Bladder microvascular endothelial cell (primary cell): ENCODE results near the gene DENND5A. TPM values are rescaled to one million over a fixed set of nuclear protein-coding genes. Genes with fewer than 3 reads are reported as not detected.

Experiments
- total RNA-seq: library from RNA; depleted of rRNA; stranded (reverse); fragments of >200 nt; gene quantifications from 2 replicates; pipeline ENCODE4 v1.2.3, GENCODE V29; 2014

The DENND5A gene
- 138 and 290 TPM in 2 replicates for total RNA-seq

DNA sequence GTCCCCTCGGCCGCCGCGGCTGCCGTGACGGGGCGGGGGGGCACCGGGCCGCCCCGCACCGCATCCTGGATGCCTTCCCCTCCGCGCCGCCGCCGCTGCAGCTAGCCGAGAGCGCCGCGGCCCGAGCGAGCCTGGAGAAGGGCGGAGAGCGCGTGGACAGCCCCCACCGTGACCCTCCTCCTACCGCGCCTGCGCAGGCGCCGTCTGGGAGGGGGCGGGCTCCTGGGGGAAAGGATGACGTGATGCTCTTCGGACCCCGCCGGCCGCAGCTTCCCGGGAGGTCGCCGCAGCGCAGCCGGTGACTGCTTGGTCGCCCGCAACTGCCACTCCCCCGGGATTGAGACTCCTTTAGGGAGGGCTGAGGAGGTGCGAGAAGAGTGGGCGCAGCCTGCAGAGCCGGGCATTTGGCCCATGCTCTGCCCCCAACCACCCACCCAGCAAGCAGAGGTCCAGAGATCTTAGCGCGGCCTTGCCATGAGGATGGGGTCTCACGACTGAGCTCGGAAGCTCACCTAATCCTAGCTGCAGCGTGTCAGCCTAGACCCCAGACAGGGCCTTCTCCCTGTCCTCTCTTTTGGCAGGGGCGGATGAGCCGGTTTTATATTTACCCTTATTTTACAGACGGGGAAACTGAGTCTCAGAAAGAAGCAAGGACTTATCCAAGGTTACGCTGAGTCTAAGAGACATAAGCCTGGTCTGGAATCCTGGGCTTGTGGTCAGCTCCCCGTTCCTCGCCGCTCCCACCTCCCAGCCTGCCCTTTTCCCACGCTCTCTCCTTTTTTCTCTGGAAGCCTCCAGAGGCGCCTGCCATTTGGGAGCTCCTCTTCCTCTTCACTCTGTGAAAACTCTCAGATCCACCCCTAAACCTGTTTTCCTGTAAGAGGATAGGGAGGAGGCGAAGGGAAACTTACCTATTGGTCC lies at the start of gene DENND5A:
DENND5A (minus strand) TSS at position 140 of the 921 bp plus-strand sequence. CDS start 281 bp downstream, outside the sequence.

DNA sequence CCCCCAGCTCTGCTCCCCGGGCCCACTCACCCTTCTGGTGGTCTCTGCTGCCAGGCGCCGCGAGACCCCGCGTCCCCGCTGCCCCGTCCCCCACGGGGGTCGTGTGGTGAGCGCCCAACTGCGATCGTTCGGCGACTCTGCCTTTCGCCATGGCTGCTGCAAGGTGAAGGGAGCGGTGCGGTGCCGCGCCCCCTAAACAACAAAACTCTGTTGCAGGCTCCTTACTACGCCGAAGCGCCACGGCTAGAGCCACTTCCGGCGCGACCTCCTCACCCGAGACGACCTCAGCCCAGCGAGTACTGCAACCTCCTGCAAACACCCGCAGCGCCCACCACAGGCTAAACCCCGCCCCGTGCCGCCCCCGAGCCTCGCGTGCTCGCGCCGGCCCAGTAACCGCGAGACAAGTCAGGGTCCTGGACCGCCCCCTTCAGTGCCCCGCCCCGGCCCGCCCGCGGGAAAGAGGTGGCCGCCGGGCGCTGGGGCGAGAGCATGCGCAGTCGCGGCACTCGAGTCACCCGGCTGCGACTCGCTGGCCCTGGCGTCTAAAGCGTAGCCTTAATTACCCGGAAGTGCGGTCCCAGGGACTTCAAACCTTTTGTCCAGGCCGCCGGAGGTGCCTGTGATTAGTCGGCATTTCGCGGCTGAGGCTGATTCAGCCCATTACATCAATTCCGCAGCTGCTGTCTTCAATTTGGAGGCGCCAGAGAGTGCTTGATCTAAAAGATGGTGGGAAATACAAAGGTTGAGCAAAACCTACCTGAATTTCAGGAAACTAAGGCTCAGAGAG lies 49.3 kb upstream of the DENND5A start, which contains the start of gene TMEM41B:
TMEM41B (minus strand) TSS at position 303 of the 787 bp plus-strand sequence; CDS start at position 151, 152 bp downstream.

DNA sequence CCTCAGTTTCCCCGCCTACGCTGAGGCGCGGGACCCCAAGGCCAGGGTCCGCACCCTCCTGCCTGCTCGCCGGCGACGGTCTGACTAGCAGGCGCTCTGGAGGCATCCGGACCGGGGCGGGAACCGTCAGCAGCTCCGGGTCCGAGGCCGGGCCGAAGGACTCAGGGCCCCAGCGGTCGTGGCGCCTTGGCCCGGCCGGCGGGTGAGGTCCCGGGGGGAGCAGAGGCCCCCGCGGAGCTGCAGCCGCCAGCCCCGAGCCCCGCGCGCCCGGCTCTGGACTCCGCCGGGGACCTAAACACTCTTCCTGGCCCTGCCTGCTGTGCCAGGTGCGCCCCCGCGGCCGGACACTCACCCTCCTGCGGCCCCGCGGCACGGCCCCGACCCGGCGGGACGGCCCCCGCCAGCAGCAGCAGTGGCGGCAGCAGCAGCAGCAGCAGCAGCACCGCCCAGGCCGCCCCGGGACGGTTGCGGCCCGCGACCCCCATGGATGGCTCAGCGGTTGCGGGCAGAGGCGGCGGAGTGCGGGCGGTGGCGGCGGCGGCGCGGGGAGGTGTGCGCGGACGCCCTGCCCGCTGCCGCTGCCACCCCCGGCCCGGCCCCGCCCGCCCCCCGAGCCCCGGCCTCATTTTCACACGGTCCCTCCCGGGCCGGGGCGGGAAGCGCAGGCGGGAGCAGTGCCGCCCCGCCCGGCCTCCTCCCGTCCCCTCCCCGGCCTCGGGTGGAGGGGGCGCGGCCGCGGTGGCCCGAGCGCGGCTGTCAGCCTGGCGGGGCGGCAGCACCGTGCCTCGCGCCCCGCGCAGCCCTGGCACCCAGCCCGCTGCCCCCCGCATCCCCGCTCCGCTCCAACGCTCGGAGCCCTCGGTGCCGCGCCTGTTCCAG lies 173.9 kb downstream of the DENND5A start, which contains the start of gene SCUBE2:
SCUBE2 (minus strand) TSS at position 556 of the 879 bp plus-strand sequence; CDS start at position 485, 71 bp downstream.

Other genes starting within 250 kb of the DENND5A start
- gene SCUBE2, start 173.8 kb downstream of the DENND5A start, total RNA-seq = 4.4 and 5.2 TPM in 2 replicates
- 31.5 and 34.2 TPM in 2 replicates for gene TMEM41B, start 49.2 kb upstream of the DENND5A start, total RNA-seq
- 99.4 and 171 TPM in 2 replicates for gene IPO7, start 119.3 kb upstream of the DENND5A start, total RNA-seq
- gene ZNF143, start 195.7 kb upstream of the DENND5A start, total RNA-seq = 21.7 and 37.8 TPM in 2 replicates